ENCODE measurements around the gene ANLN.

DNA sequence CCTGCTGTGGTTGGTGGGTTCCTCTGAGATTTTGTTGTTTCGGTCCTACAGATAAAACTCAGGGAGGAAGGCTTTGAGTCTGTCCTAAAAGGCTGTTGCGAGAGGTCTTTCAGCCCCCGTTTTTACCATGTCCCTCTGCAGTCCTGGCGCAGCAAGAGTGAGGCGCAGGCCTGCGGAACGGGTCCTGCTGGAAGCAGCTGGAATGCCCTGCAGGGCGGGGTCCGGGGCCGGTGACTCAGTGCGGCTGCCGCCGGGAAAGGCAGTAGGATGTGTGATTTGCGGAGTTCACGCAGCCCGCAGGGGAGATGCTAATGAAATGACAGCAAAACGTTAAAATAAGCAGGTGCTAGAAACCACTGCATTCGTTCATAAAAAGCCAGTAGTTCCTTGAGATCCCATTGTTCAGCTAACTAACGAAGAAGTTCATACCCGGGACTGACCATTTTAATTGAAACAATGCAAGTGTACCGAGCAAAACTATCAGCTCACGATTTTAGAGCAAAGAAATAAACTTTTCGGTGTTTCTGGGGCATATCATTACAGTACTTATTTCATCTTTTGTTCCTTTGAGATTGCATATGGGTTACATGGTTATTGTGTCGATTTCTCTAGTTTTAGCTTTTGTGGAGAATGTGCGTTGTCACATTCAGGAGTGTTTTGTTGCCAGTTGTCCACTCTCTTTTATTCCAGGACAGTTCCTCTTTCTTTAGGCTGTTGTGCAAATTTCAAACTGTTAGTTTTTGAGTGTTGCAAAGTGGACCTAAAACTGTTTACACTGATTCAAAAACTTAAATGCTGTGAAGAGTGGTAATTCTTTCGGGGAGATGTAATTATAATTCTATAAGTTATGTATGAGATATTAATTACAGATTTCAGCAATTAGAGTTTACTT lies 783 bp downstream of the ANLN start:
- TF ChIP-seq CTCF (IDR thresholded peaks at IDR 0.05 in 2 of 3, conservative IDR thresholded peaks at IDR 0.05 in 1 of 3; ENCODE audit: borderline replicate concordance in 1 of 3, insufficient read depth in 1 of 3, low read depth in 2 of 3, low read length in 2 of 3) = 0 out of 6 replicates have a peak, but pooled peaks of 1 of the 3 experiments have one; percentile 7
- TF ChIP-seq MAX (IDR thresholded peaks at IDR 0.05) = peak; percentile 17; the same call in 1 of the 2 replicates
- TF ChIP-seq CEBPB (IDR thresholded peaks at IDR 0.05; ENCODE audit: low read depth) = no peak
- TF ChIP-seq TCF7L2 (IDR thresholded peaks at IDR 0.05; ENCODE audit: borderline replicate concordance, extremely low read depth, insufficient read depth, insufficient read length) = peak; percentile 12
- TF ChIP-seq RAD21 (IDR thresholded peaks at IDR 0.05; ENCODE audit: low read depth) = 0 out of 2 replicates have a peak, but pooled peaks have one; percentile 15
- TF ChIP-seq SP1 (IDR thresholded peaks at IDR 0.05; ENCODE audit: low read depth) = peak; percentile 55
- TF ChIP-seq EZH2phosphoT487 (IDR thresholded peaks at IDR 0.05; ENCODE audit: borderline replicate concordance) = no peak
- peak; percentile 77 for TF ChIP-seq FOSL1 (IDR thresholded peaks at IDR 0.05; ENCODE audit: low read depth)
- no peak; the same call in 1 of the 2 replicates for TF ChIP-seq POLR2AphosphoS5 (IDR thresholded peaks at IDR 0.05; ENCODE audit: low read depth, low read length)
- no peak for TF ChIP-seq EZH2 (IDR thresholded peaks at IDR 0.05)
- TF ChIP-seq ZNF274 (IDR thresholded peaks at IDR 0.05; ENCODE audit: low read depth, low read length) = no peak
- TF ChIP-seq, protein P1, sequence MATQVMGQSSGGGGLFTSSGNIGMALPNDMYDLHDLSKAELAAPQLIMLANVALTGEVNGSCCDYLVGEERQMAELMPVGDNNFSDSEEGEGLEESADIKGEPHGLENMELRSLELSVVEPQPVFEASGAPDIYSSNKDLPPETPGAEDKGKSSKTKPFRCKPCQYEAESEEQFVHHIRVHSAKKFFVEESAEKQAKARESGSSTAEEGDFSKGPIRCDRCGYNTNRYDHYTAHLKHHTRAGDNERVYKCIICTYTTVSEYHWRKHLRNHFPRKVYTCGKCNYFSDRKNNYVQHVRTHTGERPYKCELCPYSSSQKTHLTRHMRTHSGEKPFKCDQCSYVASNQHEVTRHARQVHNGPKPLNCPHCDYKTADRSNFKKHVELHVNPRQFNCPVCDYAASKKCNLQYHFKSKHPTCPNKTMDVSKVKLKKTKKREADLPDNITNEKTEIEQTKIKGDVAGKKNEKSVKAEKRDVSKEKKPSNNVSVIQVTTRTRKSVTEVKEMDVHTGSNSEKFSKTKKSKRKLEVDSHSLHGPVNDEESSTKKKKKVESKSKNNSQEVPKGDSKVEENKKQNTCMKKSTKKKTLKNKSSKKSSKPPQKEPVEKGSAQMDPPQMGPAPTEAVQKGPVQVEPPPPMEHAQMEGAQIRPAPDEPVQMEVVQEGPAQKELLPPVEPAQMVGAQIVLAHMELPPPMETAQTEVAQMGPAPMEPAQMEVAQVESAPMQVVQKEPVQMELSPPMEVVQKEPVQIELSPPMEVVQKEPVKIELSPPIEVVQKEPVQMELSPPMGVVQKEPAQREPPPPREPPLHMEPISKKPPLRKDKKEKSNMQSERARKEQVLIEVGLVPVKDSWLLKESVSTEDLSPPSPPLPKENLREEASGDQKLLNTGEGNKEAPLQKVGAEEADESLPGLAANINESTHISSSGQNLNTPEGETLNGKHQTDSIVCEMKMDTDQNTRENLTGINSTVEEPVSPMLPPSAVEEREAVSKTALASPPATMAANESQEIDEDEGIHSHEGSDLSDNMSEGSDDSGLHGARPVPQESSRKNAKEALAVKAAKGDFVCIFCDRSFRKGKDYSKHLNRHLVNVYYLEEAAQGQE (IDR thresholded peaks at IDR 0.05; ENCODE audit: low read depth) = no peak
- no peak for TF ChIP-seq POLR2A (IDR thresholded peaks at IDR 0.05; ENCODE audit: borderline replicate concordance, extremely low read depth, insufficient read depth, insufficient read length)
- TF ChIP-seq EGR1 (IDR thresholded peaks at IDR 0.05; ENCODE audit: low read depth) = no peak
